ENCODE measurements around the gene TNK2.
A peak's percentile ranks its signal among the peaks of the same experiment; 100 is the strongest.
"Not testable (repeated sequence)": the region's sequence is repeated elsewhere in the genome, so short reads cannot be mapped to it uniquely, and the experiment has no call there.

Gene TNK2

DNA sequence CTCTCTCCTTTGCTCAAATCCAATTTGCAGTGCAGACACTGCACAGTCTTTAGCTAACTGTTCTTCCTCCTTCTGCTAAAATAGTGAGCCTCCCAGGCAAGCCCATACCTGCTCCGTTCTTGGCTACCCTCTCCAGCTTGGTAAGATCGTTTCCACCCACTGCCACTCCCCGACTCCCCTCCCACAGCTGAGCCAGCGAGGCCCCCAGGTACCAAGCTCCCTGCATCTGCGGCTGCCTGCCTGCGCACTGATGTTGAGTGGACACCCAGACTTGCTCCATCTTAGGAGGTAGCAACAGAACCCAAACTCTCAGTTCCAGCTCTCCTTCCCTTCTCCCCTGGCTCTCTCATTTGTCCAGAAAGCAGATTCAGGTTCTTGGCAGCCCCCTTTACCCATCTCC, 7.9 kb upstream of the TNK2 start:
- DNase-seq = no peak

DNA sequence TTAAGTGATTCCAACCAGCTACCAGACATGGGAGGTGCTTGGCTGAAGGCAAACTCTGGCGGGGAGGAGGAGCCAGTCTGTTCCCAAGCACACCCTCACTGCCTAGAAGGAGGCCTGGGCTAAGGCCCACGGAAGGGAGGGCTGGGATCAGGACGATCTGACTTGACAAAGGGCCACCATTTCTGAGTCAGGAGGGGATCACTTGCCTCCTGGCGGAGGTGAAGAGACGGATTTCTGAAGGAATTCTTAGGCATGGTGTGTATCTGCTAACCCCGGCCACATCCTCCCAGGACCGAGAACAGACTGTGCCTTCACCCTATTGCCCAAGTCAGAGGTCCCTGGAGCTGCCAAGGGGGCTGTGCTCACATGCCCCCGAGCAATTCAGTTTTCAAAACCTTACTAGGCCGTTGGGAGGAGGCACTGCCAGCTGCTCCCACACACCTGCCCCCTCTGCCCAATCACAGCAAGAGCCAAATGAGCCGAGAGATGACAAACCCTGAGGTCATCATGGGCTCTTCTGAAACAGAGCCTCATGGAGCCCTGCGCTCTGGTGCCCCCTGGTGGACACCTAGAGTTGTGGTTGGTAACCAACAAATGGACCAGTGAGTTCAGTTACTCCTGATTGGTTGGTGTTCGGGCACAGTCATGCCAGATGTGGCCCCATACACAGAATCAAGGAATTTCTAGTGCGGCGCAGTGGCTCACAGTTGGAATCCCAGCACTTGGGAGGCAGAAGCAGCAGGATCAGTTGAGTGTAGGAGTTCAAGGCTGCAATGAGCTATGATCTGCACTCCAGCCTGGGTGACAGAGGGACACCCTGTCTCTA, 6.5 kb upstream of the TNK2 start:
- DNase-seq = peak; percentile 99

DNA sequence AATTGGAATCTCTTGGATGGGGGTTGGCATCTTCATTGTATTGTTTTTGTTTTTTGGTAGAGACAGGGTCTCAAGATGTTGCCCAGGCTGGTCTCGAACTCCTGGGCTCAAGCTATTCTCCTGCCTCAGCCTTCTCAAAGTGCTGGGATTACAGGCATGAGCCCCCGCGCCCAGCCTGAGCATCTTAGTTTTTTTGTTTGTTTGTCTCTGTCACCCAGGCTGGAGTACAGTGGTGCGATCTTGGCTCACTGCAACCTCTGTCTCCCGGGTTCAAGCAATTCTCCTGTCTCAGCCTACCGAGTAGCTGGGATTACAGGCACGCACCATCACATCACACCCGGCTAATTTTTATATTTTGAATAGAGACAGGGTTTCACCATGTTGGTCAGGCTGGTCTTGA, 5.8 kb upstream of the TNK2 start:
- DNase-seq = not testable (repeated sequence)

DNA sequence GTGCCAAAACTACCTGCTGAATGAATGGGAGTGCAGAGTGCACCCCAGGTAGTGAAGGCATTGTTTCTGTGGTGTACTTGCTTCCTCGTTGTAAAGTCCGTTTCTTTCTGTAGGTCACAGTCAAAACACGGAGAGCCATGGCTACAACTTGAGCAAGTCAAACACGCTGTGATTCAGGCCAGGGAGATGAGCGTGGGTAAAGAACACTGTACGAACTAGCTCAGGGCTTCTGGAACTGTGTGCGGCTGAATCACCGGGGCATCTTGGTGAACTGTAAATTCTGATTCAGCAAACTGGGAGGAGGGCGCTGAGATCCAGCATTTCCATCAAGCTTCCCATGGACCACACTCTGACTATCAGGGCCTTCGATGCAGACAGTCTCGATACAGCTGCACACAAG, 5.0 kb upstream of the TNK2 start:
- DNase-seq = no peak

DNA sequence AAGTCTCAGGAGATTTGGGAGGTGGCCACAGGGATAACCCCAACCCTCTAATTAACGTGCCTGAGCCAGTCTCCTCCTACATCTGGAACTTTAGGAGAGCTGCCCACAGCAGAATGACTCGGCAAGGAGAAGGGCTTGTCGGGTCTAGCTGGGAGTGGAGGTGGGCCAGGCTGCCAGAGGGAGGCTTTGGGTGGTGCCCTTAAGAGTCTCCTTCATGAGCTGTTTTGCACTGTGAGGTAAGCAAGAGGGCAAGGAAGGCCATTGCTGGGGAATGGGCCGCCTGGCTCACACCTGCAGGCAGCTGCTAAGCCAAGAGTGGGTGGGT, 3.6 kb upstream of the TNK2 start:
- DNase-seq = no peak

DNA sequence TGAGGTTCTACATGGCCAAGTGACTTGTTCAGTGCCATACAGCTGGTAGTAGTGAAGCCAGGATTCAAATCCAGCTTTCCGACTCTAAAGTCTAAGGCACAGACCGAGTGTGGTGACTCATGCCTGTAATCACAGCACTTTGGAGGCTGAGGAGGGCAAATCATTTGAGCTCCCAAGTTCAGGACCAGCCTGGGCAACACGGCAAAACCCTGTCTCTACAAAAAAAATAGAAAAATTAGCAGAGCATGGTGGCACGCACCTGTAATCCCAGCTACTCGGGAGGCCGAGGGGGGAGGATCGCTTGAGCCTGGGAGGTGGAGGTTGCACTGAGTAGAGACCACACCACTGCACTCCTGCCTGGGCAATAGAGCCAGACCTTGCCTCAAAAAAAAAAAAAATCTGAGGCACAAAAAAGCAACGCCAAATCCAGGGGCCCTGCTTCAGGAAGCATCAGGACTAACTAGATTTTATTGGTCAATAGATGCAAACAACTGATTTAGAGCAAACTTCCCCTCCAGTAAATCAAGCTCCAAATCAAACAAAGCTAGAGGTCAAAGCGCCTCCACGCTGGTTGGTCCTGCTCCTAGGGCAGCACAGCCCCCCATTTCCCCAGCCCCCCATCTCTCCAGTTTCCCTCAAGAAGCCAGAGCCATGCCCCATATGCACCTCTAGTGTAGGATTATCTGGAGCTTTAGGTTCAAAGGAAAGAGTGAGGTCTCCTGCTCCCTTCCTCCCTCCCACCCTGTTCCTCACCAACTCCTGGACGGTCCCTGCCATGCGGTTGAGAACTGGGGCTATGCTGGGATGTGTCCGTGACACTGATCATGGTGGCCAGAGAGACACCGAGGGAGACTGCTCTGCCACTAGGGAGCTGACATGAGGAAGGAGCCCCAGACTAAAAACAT, 2.9 kb upstream of the TNK2 start:
- DNase-seq = no peak

DNA sequence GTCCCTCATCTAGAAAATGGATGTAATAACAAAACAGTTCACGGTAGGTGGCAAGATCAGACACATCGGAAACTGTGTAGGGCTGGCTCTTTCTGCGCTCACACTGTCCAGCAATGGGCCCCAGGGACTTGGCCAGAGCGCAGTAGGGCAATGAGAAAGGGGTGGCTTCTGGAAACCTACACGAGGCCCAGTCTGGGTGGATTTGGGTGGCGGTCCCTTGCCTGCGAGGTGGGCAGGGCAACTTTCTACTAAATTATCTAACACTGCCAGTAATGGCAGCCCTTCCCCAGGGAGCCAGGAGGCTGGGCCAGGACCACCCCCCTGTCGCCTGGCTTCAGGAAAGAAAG, 2.1 kb upstream of the TNK2 start:
- no peak for DNase-seq

DNA sequence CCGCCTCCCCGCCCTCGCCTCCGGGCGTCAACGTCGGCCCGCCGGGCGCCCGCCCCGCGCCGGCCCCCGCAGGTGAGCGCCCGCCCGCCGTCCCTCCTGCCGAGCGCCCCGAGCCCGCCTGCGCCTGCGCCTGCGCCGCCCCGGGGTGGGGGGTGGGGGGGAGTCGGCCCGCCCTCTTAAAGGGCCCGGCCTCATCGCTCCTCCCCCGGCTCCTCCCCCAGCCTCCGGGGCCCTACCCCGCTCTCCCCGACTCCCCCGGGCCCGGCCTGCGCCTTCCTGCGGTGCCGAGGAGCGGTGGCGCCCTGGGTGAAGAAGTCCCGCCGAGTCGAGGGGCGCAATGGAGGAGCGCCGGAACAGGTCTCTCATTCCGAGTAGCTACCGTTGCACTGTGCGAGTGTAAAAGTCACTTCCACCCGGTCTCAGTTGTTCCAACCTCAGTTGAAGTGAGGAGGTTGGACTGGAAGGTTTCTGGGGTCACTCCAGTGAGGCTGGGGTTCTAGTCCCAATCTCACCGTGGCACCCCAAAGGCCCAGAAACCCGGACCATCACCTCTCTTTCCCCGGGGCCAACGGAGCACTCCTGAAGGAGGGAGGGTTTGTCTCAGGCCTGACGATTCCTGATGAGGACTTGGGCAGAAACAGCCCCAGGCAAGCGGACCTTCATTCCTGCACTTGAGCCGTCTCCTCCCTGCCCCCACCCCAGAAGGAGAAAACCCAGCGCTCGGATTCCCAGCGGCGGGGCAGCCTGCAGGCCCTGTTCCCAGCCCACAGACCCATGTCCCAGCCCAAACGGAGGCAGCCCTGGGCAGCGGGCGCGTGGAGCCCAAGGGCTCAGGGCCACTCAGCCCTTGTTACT, 1.5 kb upstream of the TNK2 start:
- DNase-seq = peak; percentile 83

DNA sequence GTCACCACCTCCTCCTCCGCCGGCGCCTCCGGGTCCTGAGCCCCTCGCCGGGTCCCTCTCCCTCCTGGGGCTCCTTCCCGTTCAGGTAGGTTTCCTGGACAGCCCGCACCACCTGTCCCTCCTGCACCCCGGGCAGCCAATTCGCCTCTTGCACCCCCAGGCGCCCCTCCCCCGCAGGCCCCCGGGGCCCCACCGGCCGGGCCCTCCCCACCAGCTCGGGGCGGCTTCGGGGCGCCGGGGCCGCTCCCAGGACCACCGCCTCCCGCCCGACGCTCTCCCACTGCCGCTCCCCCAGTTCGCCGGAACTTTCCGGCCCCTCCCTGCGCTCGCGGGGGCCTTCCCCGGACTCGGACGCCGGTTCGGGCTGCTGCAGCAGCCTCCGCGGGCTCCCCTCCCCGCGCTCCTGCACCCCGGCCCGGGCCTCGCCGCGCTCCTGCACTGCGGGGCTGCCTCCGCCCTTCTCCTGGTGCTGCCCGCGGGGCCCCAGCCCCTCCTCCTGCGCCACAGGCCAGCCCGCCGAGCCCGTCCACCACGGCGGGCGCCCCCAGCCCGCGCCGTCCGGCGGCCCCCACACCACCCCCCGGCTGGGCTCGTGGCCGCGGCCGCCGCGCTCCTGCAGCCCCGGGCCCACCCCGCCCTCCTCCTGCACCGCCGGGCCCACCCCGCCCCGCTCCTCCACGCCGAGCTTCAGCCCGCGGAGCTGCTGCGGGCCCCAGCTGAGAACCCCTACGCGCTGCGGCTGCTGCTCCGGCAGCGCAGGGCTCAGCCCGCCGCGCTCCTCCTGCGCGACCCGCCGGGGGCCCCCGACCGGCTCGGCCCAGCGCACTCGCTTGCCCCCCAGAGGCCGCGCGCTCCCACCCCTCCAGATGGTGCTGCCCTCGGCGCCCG, 587 bp upstream of the TNK2 start:
- peak; percentile 40 for DNase-seq

DNA sequence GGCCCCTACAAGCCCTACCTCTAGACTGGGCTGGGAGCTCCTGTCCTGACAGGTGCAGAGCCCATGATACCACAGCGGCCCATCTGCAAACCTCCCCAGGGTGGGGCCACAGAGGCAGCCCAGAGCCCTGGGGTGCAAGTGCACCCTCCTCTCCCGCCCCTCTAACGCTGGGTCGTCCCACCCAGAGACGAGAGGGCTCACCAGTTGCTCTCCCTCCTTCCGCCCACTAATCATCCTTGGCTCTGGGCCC, 742 bp downstream of the TNK2 start:
- no peak for DNase-seq

DNA sequence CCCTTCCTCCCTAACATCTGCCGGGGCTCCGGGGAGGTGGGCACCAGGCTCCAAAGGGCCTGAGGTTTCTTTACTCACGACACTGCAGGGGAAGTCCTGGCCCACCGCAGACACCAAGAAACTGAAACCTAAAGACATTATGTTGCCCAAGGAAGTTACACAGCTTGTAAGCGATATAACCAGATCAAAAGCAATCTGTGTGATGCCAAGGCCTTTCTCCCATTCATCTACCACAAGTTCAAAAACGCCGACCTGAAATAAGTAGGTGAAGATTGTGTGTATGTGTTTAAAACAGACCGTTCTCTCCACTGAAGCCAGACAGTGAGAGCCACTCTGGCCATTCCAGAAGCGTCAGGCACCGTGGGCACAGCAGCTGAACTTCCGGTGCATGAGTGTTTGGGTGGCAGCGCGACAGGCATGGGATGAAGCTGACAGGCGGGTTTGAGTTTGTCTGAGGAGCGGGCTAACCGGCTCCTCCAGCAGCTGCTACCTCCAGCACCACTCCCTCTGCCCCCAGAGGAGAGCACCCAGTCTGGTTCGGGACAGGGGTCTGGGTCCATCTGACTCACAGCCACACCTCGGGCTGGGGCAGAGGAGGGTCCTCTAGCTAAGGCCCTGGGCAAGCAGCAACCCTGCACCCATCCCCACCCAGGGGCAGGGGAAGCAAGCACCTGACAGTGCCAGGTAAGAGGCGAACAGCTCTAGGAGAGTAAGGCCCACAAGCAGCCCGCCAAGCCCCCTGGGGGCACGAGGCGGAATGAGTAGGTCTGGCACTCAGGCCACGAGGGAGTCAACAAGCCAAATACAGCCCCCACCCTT, 1.3 kb downstream of the TNK2 start:
- no peak for DNase-seq

DNA sequence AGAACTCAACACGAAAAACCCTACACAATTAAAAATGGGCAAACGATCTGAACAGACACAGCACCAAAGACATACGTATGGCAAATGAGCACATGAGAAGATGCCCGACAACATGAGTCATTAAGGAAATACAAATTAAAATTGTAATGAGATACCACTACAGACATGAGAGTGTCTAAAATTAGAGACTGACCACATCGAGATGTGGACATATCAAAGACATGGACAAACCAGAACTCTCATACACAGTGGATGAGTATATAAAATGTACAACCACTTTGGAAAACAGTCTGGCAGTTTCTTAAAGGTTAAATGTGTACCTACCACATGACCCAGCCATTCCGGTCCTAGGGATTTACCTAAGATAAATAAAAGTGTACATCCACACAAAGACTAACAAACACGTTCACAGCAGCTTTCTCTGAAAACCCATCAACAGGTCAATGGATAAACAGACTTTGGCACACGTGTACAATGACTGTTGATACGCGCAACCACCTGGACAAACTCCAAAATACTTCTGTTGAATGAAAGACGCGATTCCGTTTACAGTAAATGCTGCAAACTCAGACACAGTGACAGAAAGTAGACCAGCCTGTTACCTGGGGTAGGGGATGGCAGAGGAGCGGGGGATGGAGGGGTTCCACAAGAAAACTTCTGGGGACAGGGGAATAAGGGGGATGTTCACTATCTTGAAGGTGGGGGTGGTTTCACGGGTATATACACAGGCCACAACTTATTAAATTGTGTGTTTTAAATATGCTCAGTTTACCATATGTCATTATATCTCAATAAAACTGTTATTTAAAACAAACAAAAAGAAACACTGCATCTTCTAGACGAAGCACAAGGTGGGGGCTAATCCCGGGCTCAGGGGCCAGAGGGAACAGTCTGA, 2.1 kb downstream of the TNK2 start:
- DNase-seq = peak; percentile 52

DNA sequence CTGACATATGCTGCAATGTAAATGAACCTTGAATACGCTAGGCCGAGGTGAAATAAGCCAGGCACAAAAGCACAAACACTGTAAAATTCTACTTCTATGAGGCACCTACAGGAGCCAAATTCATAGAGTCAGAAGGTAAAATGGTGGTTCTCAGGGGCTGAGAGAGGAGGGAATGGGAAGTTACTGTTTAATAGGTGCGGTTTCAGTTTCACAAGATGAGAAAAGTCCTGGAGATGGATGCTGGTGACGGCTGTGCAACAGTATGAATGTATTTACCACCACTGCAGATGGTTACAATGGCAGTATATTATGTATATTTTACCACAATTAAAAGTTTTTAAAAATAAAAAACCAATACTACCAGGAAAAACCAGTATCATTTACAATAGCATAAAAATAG, 4.0 kb downstream of the TNK2 start:
- DNase-seq = no peak

DNA sequence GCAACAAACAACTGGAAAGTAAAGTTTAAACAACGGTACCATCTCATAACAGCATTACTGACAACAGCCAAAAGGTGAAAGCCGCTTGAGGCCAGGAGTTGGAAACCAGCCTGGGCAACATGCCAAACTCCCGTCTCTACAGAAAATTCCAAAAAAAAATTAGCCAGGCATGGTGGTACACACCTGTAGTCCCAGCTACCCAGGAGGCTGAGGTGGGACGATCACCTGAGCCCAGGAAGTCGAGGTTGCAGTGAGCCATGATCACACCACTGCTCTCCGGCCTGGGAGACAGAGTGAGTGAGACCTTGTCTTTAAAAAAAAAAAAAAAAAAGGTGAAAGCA, 4.4 kb downstream of the TNK2 start:
- DNase-seq = no peak

DNA sequence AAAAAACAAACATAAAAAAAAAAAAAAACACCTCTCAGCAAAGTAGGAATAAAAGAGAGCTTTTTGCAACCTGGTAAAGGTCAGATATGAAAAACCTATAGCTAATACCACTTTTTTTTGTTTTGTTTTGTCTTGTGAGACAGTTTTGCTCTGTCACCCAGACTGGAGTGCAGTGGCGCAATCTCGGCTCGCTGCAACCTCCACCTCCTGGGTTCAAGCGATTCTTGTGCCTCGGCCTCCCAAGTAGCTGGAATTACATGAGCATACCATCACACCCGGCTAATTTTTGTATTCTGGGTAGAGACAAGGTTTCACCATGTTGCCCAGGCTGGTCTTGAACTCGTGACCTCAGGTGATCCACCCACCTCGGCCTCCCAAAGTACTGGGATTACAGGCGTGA, 5.7 kb downstream of the TNK2 start:
- not testable (repeated sequence) for DNase-seq

DNA sequence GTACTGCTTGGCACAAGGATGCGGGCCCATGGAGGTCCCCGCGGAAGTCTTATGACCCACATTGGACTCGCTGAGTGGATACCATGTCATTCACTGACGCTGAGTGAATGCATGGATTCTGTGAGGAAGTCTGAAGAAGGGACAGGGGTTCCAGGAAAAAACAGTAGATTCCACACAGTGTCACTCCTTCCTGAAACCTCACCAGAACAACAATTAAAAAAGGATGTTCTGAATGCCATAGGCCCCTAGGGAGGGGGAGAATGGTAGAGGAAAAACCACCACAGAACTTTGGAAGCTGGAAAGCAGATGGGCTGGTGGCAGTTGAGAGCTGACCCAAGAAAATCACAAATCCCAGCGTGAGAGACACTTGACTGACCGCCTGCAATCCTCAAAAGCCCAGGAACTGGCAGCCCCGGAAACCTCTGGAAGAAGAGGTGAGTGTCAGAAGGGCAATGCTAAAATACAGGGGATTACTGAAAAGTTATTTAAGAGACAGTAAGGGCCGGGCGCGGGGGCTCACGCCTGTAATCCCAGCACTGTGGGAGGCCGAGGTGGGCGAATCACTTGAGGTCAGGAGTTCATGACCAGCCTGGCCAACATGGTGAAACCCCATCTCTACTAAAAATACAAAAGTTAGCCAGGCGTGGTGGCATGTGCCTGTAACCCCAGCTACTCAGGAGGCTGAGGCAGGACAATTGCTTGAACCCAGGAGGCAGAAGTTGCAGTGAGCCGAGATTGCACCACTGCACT, 6.3 kb downstream of the TNK2 start:
- not testable (repeated sequence) for DNase-seq

DNA sequence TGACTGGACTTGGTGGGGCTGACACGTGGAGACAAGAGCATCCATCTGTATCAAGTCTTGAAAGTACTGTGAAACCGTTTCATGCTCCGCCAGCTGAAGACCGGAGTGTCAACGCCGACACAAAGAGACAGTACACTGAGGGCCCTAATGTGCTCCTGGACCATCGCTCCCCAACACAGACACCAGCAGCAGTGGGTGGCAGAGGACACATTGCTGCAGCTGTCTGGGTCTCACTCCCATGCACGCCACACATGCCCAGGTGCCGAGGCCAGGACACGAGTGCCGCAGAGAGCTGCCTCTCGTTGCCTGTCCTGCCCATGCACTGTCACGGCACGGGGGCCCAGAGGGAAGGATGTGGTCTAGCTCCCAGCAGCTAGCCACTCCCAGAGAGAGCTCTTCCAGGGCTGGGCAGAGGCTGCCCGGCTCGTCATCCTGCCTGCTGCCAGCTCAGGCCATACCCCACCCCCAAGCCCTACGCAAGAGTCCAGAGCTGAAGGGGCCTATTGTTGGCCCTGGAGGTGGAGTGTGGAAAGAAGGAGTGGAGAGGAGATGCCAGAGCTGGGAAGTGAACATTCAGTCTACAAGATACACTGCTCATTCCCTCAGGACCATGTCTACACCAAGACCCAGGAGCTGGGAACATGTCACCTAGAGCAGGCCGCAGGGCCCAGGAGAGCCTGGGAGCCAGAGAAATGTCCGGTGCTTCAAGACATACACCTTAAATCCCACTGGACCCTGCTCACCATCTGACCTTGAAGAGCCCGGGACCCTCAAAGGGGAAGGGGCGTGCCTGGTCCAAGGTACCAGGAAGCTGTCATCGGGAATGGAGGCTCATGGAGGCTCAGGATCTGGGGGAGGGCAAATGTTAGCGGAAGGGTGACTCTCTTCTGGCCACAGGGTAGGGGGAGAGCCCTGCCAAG, 7.7 kb downstream of the TNK2 start:
- DNase-seq = peak; percentile 38

DNA sequence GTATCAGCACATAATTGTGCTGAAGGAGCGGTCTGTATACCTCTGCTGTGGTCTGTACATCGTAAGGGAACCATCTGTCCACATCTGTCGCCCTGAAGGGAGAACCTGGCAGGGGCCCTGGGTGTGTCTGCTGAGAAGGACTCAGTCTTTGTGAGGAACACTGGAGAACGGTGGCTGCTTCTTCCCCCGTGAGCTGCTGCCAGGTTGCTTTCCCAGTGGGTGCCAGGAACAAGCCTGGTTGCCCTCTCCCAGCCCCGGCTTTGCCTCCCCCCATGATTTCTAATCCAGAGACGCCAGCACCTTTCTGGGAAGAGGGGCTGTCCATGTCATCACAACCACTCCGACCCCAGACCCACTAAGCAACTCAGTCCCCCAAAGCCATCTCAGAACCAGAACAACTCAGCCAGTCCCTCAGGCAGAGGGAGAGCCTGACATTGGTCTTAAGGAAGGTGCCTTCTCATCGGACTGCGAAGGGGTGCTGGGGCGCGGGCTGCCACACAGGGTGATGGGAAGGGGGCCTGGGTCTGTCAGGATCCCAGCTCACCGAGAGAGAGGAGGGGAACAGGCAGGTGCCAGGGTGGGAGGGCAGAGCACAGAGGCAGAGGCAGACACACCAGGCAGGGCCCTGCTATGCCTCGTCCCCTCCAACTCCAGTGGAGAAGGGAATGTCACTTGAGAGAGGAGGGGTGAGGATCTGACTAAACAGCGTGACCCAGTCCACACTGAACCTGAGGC, 8.5 kb downstream of the TNK2 start:
- DNase-seq = no peak

Measured in EL (cell line).